Measurements from ENCODE around the gene GUCY1A1.

The GUCY1A1 gene

GRCh38 chr4:155777971-155778735, 111.5 kb downstream of the GUCY1A1 start:
- DNase-seq (ENCODE audit: low read depth in 2 of 2), result no peak

DNA sequence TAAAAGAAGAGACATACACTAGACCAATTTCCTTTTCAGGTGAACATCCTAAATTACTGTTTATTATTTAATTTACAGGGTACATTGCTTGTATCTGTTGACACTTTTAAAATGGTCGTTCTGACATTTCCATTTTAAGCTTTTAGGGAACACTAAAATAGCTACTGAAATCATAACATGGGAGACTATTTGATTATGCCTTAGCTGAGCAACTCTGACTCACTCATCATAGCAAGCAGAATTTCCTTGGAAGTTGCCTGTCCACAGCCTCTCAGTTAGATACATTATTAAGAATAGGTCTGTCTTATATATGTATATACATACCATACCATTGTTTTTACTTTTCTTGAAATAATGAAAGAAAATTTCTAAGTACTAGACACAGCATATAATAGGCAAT, 114.1 kb downstream of the GUCY1A1 start:
- no peak for DNase-seq (ENCODE audit: low read depth in 2 of 2)

- DNase-seq (ENCODE audit: low read depth in 2 of 2), result no peak
These were observed 114.7 kb downstream of the GUCY1A1 start for GRCh38 chr4:155781249-155781831.

Measured in stimulated activated CD4-positive, alpha-beta T cell treated with anti-CD3 and anti-CD28 coated beads, Interleukin-1b, Interleukin-23, amount 100 ng/mL, for 1 hour (primary cell).